Measurements from ENCODE around the gene PBX1. TPM values are rescaled to one million over a fixed set of nuclear protein-coding genes. Genes with fewer than 3 reads are reported as not detected.

The PBX1 gene
- total and polyA plus RNA-seq, 8 donors: 17.3 to 113 (median 91.9) TPM

DNA sequence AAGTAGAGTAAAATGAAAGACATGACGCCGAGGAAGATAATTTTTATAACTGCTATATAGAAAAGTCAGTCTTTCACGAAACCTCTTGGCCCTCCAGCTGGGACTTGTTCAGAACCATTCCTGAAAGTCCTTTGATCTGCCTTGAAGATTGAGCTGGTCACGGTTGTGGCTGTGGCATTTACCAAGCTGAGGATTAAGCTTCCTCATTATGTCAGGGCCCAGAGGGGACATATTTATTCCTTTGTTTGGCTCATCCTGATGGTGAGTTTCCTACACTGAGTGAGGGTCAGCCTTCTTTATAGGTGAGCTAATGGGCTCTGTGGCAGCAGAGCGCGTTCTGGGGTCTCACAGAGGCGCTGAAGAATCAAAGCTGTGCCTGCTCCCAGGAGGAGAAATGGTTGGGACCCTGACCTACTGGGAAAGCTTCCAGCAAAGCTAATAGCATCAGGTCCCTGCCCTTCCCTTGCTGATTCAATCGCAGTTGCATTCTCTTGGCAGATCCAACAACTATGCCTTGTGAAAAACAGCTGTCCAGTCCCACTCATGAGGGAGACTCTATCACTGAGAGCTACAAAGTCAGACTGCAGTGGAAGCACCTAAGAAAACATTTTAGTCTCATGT lies 43.2 kb upstream of the PBX1 start:
- no peaks in the 10 kb centered on the region for H3K4me1 ChIP-seq
- no peak overlapping the region for H3K4me3 ChIP-seq
- WGBS, 2 donors: 79 to 83% methylated on average over 8 of the region's 8 CpGs
- no peak overlapping the region for H3K27ac ChIP-seq
- intact Hi-C loops (cut with DNase I): no loop called here
- FAIRE-seq (no peak), ATAC-seq (peak in 1 of 4 donors; percentile 12), DNase-seq (peak in 1 of 6 donors; percentile 12)
- no peaks in the 10 kb centered on the region for H3K36me3 ChIP-seq
- TF ChIP-seq, protein P1, sequence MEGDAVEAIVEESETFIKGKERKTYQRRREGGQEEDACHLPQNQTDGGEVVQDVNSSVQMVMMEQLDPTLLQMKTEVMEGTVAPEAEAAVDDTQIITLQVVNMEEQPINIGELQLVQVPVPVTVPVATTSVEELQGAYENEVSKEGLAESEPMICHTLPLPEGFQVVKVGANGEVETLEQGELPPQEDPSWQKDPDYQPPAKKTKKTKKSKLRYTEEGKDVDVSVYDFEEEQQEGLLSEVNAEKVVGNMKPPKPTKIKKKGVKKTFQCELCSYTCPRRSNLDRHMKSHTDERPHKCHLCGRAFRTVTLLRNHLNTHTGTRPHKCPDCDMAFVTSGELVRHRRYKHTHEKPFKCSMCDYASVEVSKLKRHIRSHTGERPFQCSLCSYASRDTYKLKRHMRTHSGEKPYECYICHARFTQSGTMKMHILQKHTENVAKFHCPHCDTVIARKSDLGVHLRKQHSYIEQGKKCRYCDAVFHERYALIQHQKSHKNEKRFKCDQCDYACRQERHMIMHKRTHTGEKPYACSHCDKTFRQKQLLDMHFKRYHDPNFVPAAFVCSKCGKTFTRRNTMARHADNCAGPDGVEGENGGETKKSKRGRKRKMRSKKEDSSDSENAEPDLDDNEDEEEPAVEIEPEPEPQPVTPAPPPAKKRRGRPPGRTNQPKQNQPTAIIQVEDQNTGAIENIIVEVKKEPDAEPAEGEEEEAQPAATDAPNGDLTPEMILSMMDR (IDR thresholded peaks at IDR 0.05): no peak
- no peaks in the 10 kb centered on the region for H3K9me3 ChIP-seq
- H3K27me3 ChIP-seq: no peaks in the 10 kb centered on the region

DNA sequence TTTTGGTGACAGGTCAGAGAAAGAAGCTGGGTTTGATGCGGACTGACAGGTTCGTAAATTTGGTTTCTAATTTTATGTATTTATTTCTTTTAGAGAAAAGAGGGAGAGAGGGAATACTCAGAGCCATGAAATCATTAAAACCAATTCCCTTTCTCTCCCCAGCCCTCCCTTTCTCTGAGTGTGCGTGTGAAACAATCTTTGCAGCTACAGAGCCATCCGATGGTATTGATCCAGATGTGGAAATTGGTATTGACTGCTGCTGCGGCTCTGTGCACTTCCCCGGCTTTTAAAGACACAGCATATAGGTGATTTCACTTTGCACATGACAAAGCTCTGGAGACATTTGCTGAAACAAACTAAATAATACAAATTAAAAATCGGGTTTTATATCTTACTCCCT lies 42.4 kb upstream of the PBX1 start:
- Histone ChIP-seq H3K27ac (no peak overlapping the region), H3K4me1 (no peaks in the 10 kb centered on the region), H3K4me3 (no peak overlapping the region), H3K27me3 (no peaks in the 10 kb centered on the region), H3K36me3 (no peaks in the 10 kb centered on the region), H3K9me3 (no peaks in the 10 kb centered on the region)
- FAIRE-seq (no peak), DNase-seq (no peak), ATAC-seq (no peak)
- WGBS, 2 donors: 63 to 71% methylated on average over 7 of the region's 7 CpGs
- intact Hi-C loops (cut with DNase I): no loop called here
- TF ChIP-seq, protein P1 (IDR thresholded peaks at IDR 0.05): no peak

- FAIRE-seq: no peak
- H3K4me1 ChIP-seq: no peaks in the 10 kb centered on the region
- WGBS, 2 donors: 84 to 88% methylated on average over 3 of the region's 3 CpGs
- no peaks in the 10 kb centered on the region for H3K9me3 ChIP-seq
- TF ChIP-seq, protein P1 (IDR thresholded peaks at IDR 0.05): no peak
- no peak overlapping the region for H3K27ac ChIP-seq
- DNase-seq: no peak
- intact Hi-C loops (cut with DNase I): no loop called here
- no peaks in the 10 kb centered on the region for H3K36me3 ChIP-seq
- no peak overlapping the region for H3K4me3 ChIP-seq
- H3K27me3 ChIP-seq: no peaks in the 10 kb centered on the region
- ATAC-seq: peak in 1 of 4 donors; percentile 33
These were observed 40.2 kb upstream of the PBX1 start for GRCh38 chr1:164518692-164519332.

- 81 to 96% methylated on average over 4 of the region's 4 CpGs for WGBS, 2 donors
- DNase-seq (no peak), ATAC-seq (no peak), FAIRE-seq (no peak)
- Histone ChIP-seq H3K27ac (no peak overlapping the region), H3K4me3 (no peak overlapping the region), H3K36me3 (no peaks in the 10 kb centered on the region), H3K9me3 (no peaks in the 10 kb centered on the region), H3K4me1 (no peaks in the 10 kb centered on the region), H3K27me3 (no peaks in the 10 kb centered on the region)
- TF ChIP-seq, protein P1 (IDR thresholded peaks at IDR 0.05): no peak
- intact Hi-C loops (cut with DNase I): no loop called here
These were observed 39.6 kb upstream of the PBX1 start for GRCh38 chr1:164519426-164519825.

- Histone ChIP-seq H3K9me3 (no peaks in the 10 kb centered on the region), H3K4me1 (no peaks in the 10 kb centered on the region), H3K4me3 (no peak overlapping the region), H3K36me3 (no peaks in the 10 kb centered on the region), H3K27me3 (no peaks in the 10 kb centered on the region), H3K27ac (no peak overlapping the region)
- ATAC-seq (peak in 2 of 4 donors; percentile 23 to 41), FAIRE-seq (no peak), DNase-seq (no peak)
- TF ChIP-seq, protein P1 (IDR thresholded peaks at IDR 0.05): no peak
- intact Hi-C loops (cut with DNase I): no loop called here
- 78 to 94% methylated on average over 2 of the region's 2 CpGs for WGBS, 2 donors
These were observed 34.2 kb upstream of the PBX1 start for GRCh38 chr1:164524810-164525209.
